ENCODE results near the gene PRPSAP2. TPM values are rescaled to one million over a fixed set of nuclear protein-coding genes. Genes with fewer than 3 reads are reported as not detected.

Gene PRPSAP2

GRCh38 chr17:18978655-18979054, 120.7 kb downstream of the PRPSAP2 start:
- Histone ChIP-seq H3K36me3 (ENCODE audit: control insufficient read depth in 1 of 2, insufficient read depth in 2 of 2, low read depth in 1 of 2, low read length in 2 of 2) (peaks cover 14 to 53% of the 10 kb centered on the region in 2 experiments), H3K4me1 (ENCODE audit: control insufficient read depth, insufficient read depth, low read depth, low read length) (peaks cover 48% of the 10 kb centered on the region), H3K79me1 (replicated peaks; ENCODE audit: low read length, poor library complexity, severe bottlenecking) (peaks cover 13% of the 10 kb centered on the region), H3K4ac (ENCODE audit: low read depth in 1 of 2, low read length in 2 of 2) (no peak overlapping the region), H3K23ac (ENCODE audit: low read length in 2 of 2) (no peak overlapping the region), H3K18ac (ENCODE audit: low read depth in 1 of 2, low read length in 2 of 2) (no peak overlapping the region), H3K14ac (ENCODE audit: low read length in 2 of 2) (no peak overlapping the region), H2BK15ac (ENCODE audit: low read depth, poor library complexity, severe bottlenecking) (no peak overlapping the region), H4K91ac (ENCODE audit: low read length) (no peak overlapping the region), H3K9ac (ENCODE audit: low read length) (no peak overlapping the region), H3K9me3 (ENCODE audit: control insufficient read depth, low read length) (no peaks in the 10 kb centered on the region), H2AK5ac (ENCODE audit: low read length, severe bottlenecking) (no peak overlapping the region), H2BK5ac (ENCODE audit: low read depth, low read length, poor library complexity, severe bottlenecking) (no peak overlapping the region), H3K27me3 (ENCODE audit: control insufficient read depth in 1 of 2, insufficient read depth in 1 of 2, low read length in 2 of 2) (no peaks in the 10 kb centered on the region), H2AFZ (ENCODE audit: low read depth, low read length) (no peak overlapping the region), H3K4me3 (ENCODE audit: insufficient read depth in 1 of 2, low read depth in 1 of 2, low read length in 2 of 2) (no peak overlapping the region), H3K27ac (ENCODE audit: low read length, poor library complexity, severe bottlenecking) (no peak overlapping the region), H2BK120ac (ENCODE audit: low read depth, low read length) (no peak overlapping the region), H3K4me2 (ENCODE audit: low read length, poor library complexity, severe bottlenecking) (no peak overlapping the region), H2BK12ac (ENCODE audit: low read length in 2 of 2) (no peak overlapping the region), H4K8ac (ENCODE audit: low read length) (no peak overlapping the region)
- WGBS: 92% methylated on average over 17 of the region's 17 CpGs
- no peak for DNase-seq

Small RNA genes within 50 kb of the gene (small RNA-seq; reads per million reads assigned to genes)
- not detected for gene RF00324 (ENCODE audit: low read depth)

Data from mesenchymal stem cell (in vitro differentiated cells and primary cell).